Measurements from ENCODE around the gene FGGY.
A peak's percentile ranks its signal among the peaks of the same experiment; 100 is the strongest.

FGGY gene

GRCh38 chr1:59755069-59755685, 458.3 kb downstream of the FGGY start:
- no peak for DNase-seq (ENCODE audit: low read depth)
- no peak overlapping the region for H3K4me3 ChIP-seq (ENCODE audit: low read length)
- no peak for TF ChIP-seq CTCF (conservative IDR thresholded peaks at IDR 0.05; ENCODE audit: low read length)

- no peak for TF ChIP-seq CTCF (conservative IDR thresholded peaks at IDR 0.05; ENCODE audit: low read length)
- no peak overlapping the region for H3K4me3 ChIP-seq (ENCODE audit: low read length)
- DNase-seq (ENCODE audit: low read depth): no peak
These were observed 460.4 kb downstream of the FGGY start for GRCh38 chr1:59757197-59757747.

GRCh38 chr1:59759156-59759925, 462.4 kb downstream of the FGGY start:
- H3K4me3 ChIP-seq (ENCODE audit: low read length): peak overlapping the region; percentile 23
- DNase-seq (ENCODE audit: low read depth): peak; percentile 84
- peak; percentile 98 for TF ChIP-seq CTCF (conservative IDR thresholded peaks at IDR 0.05; ENCODE audit: low read length)

- no peak overlapping the region for H3K4me3 ChIP-seq (ENCODE audit: low read length)
- DNase-seq (ENCODE audit: low read depth): peak; percentile 12
- no peak for TF ChIP-seq CTCF (conservative IDR thresholded peaks at IDR 0.05; ENCODE audit: low read length)
These were observed 464.5 kb downstream of the FGGY start for GRCh38 chr1:59761443-59761842.

GRCh38 chr1:59763418-59763817, 466.5 kb downstream of the FGGY start:
- H3K4me3 ChIP-seq (ENCODE audit: low read length): no peak overlapping the region
- no peak for TF ChIP-seq CTCF (conservative IDR thresholded peaks at IDR 0.05; ENCODE audit: low read length)
- DNase-seq (ENCODE audit: low read depth): no peak

- DNase-seq (ENCODE audit: low read depth): no peak
- H3K4me3 ChIP-seq (ENCODE audit: low read length): no peak overlapping the region
- TF ChIP-seq CTCF (conservative IDR thresholded peaks at IDR 0.05; ENCODE audit: low read length): no peak
These were observed 468.3 kb downstream of the FGGY start for GRCh38 chr1:59765011-59765730.

All from AG10803 (cell line).